ENCODE measurements around the gene KIAA1217. TPM values are rescaled to one million over a fixed set of nuclear protein-coding genes. Genes with fewer than 3 reads are reported as not detected.
A peak's percentile ranks its signal among the peaks of the same experiment; 100 is the strongest.

Gene KIAA1217
- total RNA-seq, 3 donors from 2014 or later (not counting 1 experiment from before 2014, with no cell fraction given), result not detected

GRCh38 chr10:24556750-24557742, 348.1 kb downstream of the KIAA1217 start:
- H3K4me1 ChIP-seq (ENCODE audit: control insufficient read depth, insufficient read depth, low read length), result no peaks in the 10 kb centered on the region
- intact Hi-C loops (cut with micrococcal nuclease), result loop anchor here (5.0 kb wide), 1 partner anchor 1400 kb away; no protein-coding TSS in a partner anchor
- ATAC-seq, result peak in 2 of 3 donors; percentile 39 to 50
- peak in 1 of 2 donors; percentile 59 for DNase-seq
- H3K4me3 Mint-ChIP-seq, result no peak overlapping the region
- no peaks in the 10 kb centered on the region for H3K9me3 ChIP-seq (ENCODE audit: control insufficient read depth, insufficient read depth, low read length)
- no peaks in the 10 kb centered on the region for H3K9me3 Mint-ChIP-seq
- H3K27ac Mint-ChIP-seq, result no peak overlapping the region
- peaks cover 6 to 13% of the 10 kb centered on the region in 2 donors for H3K4me1 Mint-ChIP-seq
- TF ChIP-seq CTCF (IDR thresholded peaks at IDR 0.05), result peak; percentile 58
- H3K36me3 ChIP-seq (ENCODE audit: control insufficient read depth, insufficient read depth, low read length), result no peaks in the 10 kb centered on the region
- H3K4me3 ChIP-seq (ENCODE audit: low read length), result no peak overlapping the region
- H3K27me3 Mint-ChIP-seq (ENCODE audit: low read depth in 2 of 2), result peaks cover 6 to 7% of the 10 kb centered on the region in 2 donors
- 49% methylated on average over 21 of the region's 24 CpGs for WGBS (ENCODE audit: insufficient coverage)
- H3K27me3 ChIP-seq (ENCODE audit: control insufficient read depth, insufficient read depth, low read length), result no peaks in the 10 kb centered on the region
- no peak overlapping the region for H3K27ac ChIP-seq (ENCODE audit: low read length)
- H3K36me3 Mint-ChIP-seq, result no peaks in the 10 kb centered on the region

DNA sequence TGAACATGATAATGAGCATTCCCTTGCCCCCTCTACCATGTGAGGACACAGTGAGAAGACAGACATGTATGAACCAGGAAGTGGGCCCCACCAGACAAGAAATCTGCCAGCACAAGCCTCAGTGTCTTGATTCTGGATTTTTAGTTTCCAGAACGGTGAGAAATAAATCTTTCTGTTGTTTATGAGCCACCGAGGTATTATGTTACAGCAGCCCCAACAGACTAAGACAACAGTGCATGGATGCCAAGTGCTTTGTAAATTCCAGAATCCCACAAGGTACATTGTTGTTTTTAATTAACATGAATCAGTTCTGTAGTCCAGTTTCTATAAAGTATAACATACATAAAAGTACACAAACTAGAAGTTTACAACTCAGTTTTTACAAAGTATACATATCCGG, 352.5 kb downstream of the KIAA1217 start:
- no peaks in the 10 kb centered on the region for H3K36me3 ChIP-seq (ENCODE audit: control insufficient read depth, insufficient read depth, low read length)
- no peak overlapping the region for H3K27ac ChIP-seq (ENCODE audit: low read length)
- DNase-seq (no peak), ATAC-seq (no peak)
- Mint-ChIP-seq H3K4me3 (no peak overlapping the region), H3K27me3 (ENCODE audit: low read depth in 2 of 2) (peaks cover 3 to 7% of the 10 kb centered on the region in 2 donors), H3K9me3 (no peaks in the 10 kb centered on the region), H3K27ac (no peak overlapping the region), H3K4me1 (peaks cover 6% of the 10 kb centered on the region in 2 donors), H3K36me3 (no peaks in the 10 kb centered on the region)
- H3K27me3 ChIP-seq (ENCODE audit: control insufficient read depth, insufficient read depth, low read length), result no peaks in the 10 kb centered on the region
- H3K9me3 ChIP-seq (ENCODE audit: control insufficient read depth, insufficient read depth, low read length), result no peaks in the 10 kb centered on the region
- 75% methylated on average over 2 of the region's 3 CpGs for WGBS (ENCODE audit: insufficient coverage)
- TF ChIP-seq CTCF (IDR thresholded peaks at IDR 0.05), result no peak
- intact Hi-C loops (cut with micrococcal nuclease), result no loop called here
- no peak overlapping the region for H3K4me3 ChIP-seq (ENCODE audit: low read length)
- no peaks in the 10 kb centered on the region for H3K4me1 ChIP-seq (ENCODE audit: control insufficient read depth, insufficient read depth, low read length)

DNA sequence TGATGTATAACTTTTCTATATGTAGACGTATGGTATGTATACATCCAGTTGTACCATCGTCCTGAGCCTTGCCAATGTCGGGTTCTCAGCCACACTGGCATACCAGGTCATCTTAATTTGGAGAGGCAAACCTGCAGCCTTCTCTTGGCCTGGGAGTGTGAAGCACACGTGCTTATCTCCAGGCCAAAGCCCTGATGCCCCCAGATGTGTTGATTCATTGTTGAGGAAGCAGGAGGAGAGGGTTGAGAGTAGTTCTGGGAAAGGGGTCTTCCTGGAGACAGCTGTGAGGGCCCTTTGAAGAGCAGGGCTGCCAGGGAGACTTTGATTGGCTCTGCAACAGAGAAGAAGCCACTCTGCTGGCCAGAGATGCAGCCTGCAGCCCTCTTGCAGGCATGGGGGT, 359.1 kb downstream of the KIAA1217 start:
- H3K36me3 Mint-ChIP-seq, result no peaks in the 10 kb centered on the region
- no peaks in the 10 kb centered on the region for H3K9me3 Mint-ChIP-seq
- WGBS (ENCODE audit: insufficient coverage), result 86% methylated on average over 4 of the region's 4 CpGs

More for the DNA sequence above, 359.1 kb downstream of the KIAA1217 start:
- Histone ChIP-seq H3K4me1 (ENCODE audit: control insufficient read depth, insufficient read depth, low read length) (no peaks in the 10 kb centered on the region), H3K4me3 (ENCODE audit: low read length) (no peak overlapping the region), H3K27ac (ENCODE audit: low read length) (no peak overlapping the region), H3K27me3 (ENCODE audit: control insufficient read depth, insufficient read depth, low read length) (no peaks in the 10 kb centered on the region), H3K9me3 (ENCODE audit: control insufficient read depth, insufficient read depth, low read length) (no peaks in the 10 kb centered on the region), H3K36me3 (ENCODE audit: control insufficient read depth, insufficient read depth, low read length) (no peaks in the 10 kb centered on the region)
- intact Hi-C loops (cut with micrococcal nuclease), result no loop called here
- ATAC-seq, result no peak
- no peak overlapping the region for H3K27ac Mint-ChIP-seq
- peaks cover 3 to 29% of the 10 kb centered on the region in 2 donors for H3K27me3 Mint-ChIP-seq (ENCODE audit: low read depth in 2 of 2)
- TF ChIP-seq CTCF (IDR thresholded peaks at IDR 0.05), result no peak
- no peak for DNase-seq
- H3K4me3 Mint-ChIP-seq, result no peak overlapping the region
- H3K4me1 Mint-ChIP-seq, result no peaks in the 10 kb centered on the region
